ENCODE data around the gene EXOC4. TPM values are rescaled to one million over a fixed set of nuclear protein-coding genes. Genes with fewer than 3 reads are reported as not detected.

The EXOC4 gene
- total RNA-seq, 1 experiment from 2014 or later = 66.2 TPM

- ChIA-PET CTCF (no interaction called here), POLR2A (no interaction called here)
- intact Hi-C loops (cut with micrococcal nuclease; ENCODE audit: unreplicated experiment) = no loop called here
- Histone ChIP-seq H3K36me3 (ENCODE audit: control insufficient read depth, insufficient read depth, low read length) (no peaks in the 10 kb centered on the region), H3K27me3 (replicated peaks; ENCODE audit: control insufficient read depth, insufficient read depth, low read length) (no peaks in the 10 kb centered on the region), H3K9me3 (no peaks in the 10 kb centered on the region), H3K4me1 (no peaks in the 10 kb centered on the region), H3K4me3 (ENCODE audit: low read depth, low read length) (no peak overlapping the region)
- no TSS peak for BruUV-seq (replicated peaks)
- TF ChIP-seq CTCF (IDR thresholded peaks at IDR 0.05; ENCODE audit: insufficient read depth in 1 of 2, low read depth in 1 of 2, low read length in 1 of 2, severe bottlenecking in 1 of 2, unreplicated experiment in 1 of 2) = no peak
- Mint-ChIP-seq H3K4me3 (ENCODE audit: unreplicated experiment) (no peak overlapping the region), H3K4me1 (ENCODE audit: low read depth, unreplicated experiment) (no peaks in the 10 kb centered on the region), H3K27me3 (ENCODE audit: insufficient read depth, unreplicated experiment) (no peaks in the 10 kb centered on the region), H3K9me3 (ENCODE audit: unreplicated experiment) (no peaks in the 10 kb centered on the region), H3K36me3 (ENCODE audit: insufficient read depth, unreplicated experiment) (peaks cover 9% of the 10 kb centered on the region), H3K27ac (ENCODE audit: unreplicated experiment) (no peak overlapping the region)
- no peak for DNase-seq
Measured at GRCh38 chr7:133545618-133546017, 292.7 kb downstream of the EXOC4 start.

GRCh38 chr7:133547981-133548380 lies 295.1 kb downstream of the EXOC4 start:
- Mint-ChIP-seq H3K27ac (ENCODE audit: unreplicated experiment) (no peak overlapping the region), H3K4me3 (ENCODE audit: unreplicated experiment) (no peak overlapping the region), H3K9me3 (ENCODE audit: unreplicated experiment) (no peaks in the 10 kb centered on the region), H3K27me3 (ENCODE audit: insufficient read depth, unreplicated experiment) (no peaks in the 10 kb centered on the region), H3K4me1 (ENCODE audit: low read depth, unreplicated experiment) (no peaks in the 10 kb centered on the region), H3K36me3 (ENCODE audit: insufficient read depth, unreplicated experiment) (peaks cover 9% of the 10 kb centered on the region)
- DNase-seq = no peak
- TF ChIP-seq CTCF (IDR thresholded peaks at IDR 0.05; ENCODE audit: insufficient read depth in 1 of 2, low read depth in 1 of 2, low read length in 1 of 2, severe bottlenecking in 1 of 2, unreplicated experiment in 1 of 2) = no peak
- H3K36me3 ChIP-seq (ENCODE audit: control insufficient read depth, insufficient read depth, low read length) = no peaks in the 10 kb centered on the region
- intact Hi-C loops (cut with micrococcal nuclease; ENCODE audit: unreplicated experiment) = no loop called here
- no peaks in the 10 kb centered on the region for H3K4me1 ChIP-seq
- no TSS peak for BruUV-seq (replicated peaks)
- no peak overlapping the region for H3K4me3 ChIP-seq (ENCODE audit: low read depth, low read length)
- ChIA-PET CTCF (no interaction called here), POLR2A (no interaction called here)
- H3K9me3 ChIP-seq = no peaks in the 10 kb centered on the region
- H3K27me3 ChIP-seq (replicated peaks; ENCODE audit: control insufficient read depth, insufficient read depth, low read length) = no peaks in the 10 kb centered on the region

- no peak for TF ChIP-seq CTCF (IDR thresholded peaks at IDR 0.05; ENCODE audit: insufficient read depth in 1 of 2, low read depth in 1 of 2, low read length in 1 of 2, severe bottlenecking in 1 of 2, unreplicated experiment in 1 of 2)
- peaks cover 9% of the 10 kb centered on the region for H3K36me3 Mint-ChIP-seq (ENCODE audit: insufficient read depth, unreplicated experiment)
- H3K27me3 ChIP-seq (replicated peaks; ENCODE audit: control insufficient read depth, insufficient read depth, low read length) = no peaks in the 10 kb centered on the region
- no peak overlapping the region for H3K4me3 Mint-ChIP-seq (ENCODE audit: unreplicated experiment)
- no peak overlapping the region for H3K27ac Mint-ChIP-seq (ENCODE audit: unreplicated experiment)
- ChIA-PET POLR2A (no interaction called here), CTCF (no interaction called here)
- H3K9me3 Mint-ChIP-seq (ENCODE audit: unreplicated experiment) = no peaks in the 10 kb centered on the region
- DNase-seq = no peak
- H3K4me3 ChIP-seq (ENCODE audit: low read depth, low read length) = no peak overlapping the region
- no peaks in the 10 kb centered on the region for H3K4me1 Mint-ChIP-seq (ENCODE audit: low read depth, unreplicated experiment)
- intact Hi-C loops (cut with micrococcal nuclease; ENCODE audit: unreplicated experiment) = no loop called here
- H3K27me3 Mint-ChIP-seq (ENCODE audit: insufficient read depth, unreplicated experiment) = no peaks in the 10 kb centered on the region
- BruUV-seq (replicated peaks) = no TSS peak
- H3K36me3 ChIP-seq (ENCODE audit: control insufficient read depth, insufficient read depth, low read length) = no peaks in the 10 kb centered on the region
- H3K4me1 ChIP-seq = no peaks in the 10 kb centered on the region
- no peaks in the 10 kb centered on the region for H3K9me3 ChIP-seq
Measured at GRCh38 chr7:133549633-133550032, 296.8 kb downstream of the EXOC4 start.
